Caco-2 (cell line): Measurements from ENCODE around the gene MST1R. TPM values are rescaled to one million over a fixed set of nuclear protein-coding genes. Genes with fewer than 3 reads are reported as not detected.
"Not testable (repeated sequence)": the region's sequence is repeated elsewhere in the genome, so short reads cannot be mapped to it uniquely, and the experiment has no call there.

Experiments
- BruUV-seq: library from RNA; stranded (reverse); fragments of 400-500 nt; replicated peaks from 2 replicates; lab custom pipeline; 2021; lab: Mats Ljungman, UMichigan
- CTCF ChIA-PET: fragments of 300-600 bp; sonication (Branson Sonifier 250); formaldehyde crosslinking; loops from one replicate; lab custom pipeline; 2022; ENCODE audit warnings: antibody characterized with exemption; lab: Charles Lee
- POLR2A ChIA-PET: fragments of 300-600 bp; sonication (Branson Sonifier 250); formaldehyde crosslinking; loops from one replicate; lab custom pipeline; 2022; ENCODE audit warnings: antibody characterized with exemption; lab: Charles Lee
- DNase-seq, 2 experiments: peaks; one replicate each; pipeline versions ENCODE4 v3.0.0 to v3.0.0-alpha.2; 2020 to 2022
- H3K27me3 ChIP-seq: replicated peaks from 2 replicates; pipeline ENCODE4 v1.6.0; 2011; ENCODE audit warnings: low read length; ENCODE audit not compliant: control insufficient read depth, insufficient read depth
- H3K36me3 ChIP-seq: 2 replicates; pipeline ENCODE4 v1.5.1; 2011; ENCODE audit warnings: low read length; ENCODE audit not compliant: control insufficient read depth, insufficient read depth
- H3K4me1 ChIP-seq: fragments of 250-450 bp; sonication (Bioruptor Pico); 2 replicates; pipeline ENCODE4 v1.5.1; 2020; ENCODE audit warnings: mild to moderate bottlenecking
- H3K4me3 ChIP-seq: 2 replicates; pipeline ENCODE4 v1.5.1; 2011; ENCODE audit warnings: low read depth, mild to moderate bottlenecking, control low read depth, low read length
- H3K9me3 ChIP-seq: fragments of 250-450 bp; sonication (Bioruptor Pico); 2 replicates; pipeline ENCODE4 v1.5.1; 2020; ENCODE audit warnings: mild to moderate bottlenecking, moderate library complexity
- H3K27ac Mint-ChIP-seq: one replicate; pipeline ENCODE4 v1.8.0; 2022; ENCODE audit warnings: mixed read lengths; ENCODE audit not compliant: unreplicated experiment
- H3K27me3 Mint-ChIP-seq: one replicate; pipeline ENCODE4 v1.8.0; 2022; ENCODE audit warnings: mixed read lengths; ENCODE audit not compliant: insufficient read depth, unreplicated experiment
- H3K36me3 Mint-ChIP-seq: one replicate; pipeline ENCODE4 v1.8.0; 2022; ENCODE audit warnings: mild to moderate bottlenecking, mixed read lengths; ENCODE audit not compliant: insufficient read depth, unreplicated experiment
- H3K4me1 Mint-ChIP-seq: one replicate; pipeline ENCODE4 v1.8.0; 2022; ENCODE audit warnings: low read depth, mixed read lengths; ENCODE audit not compliant: unreplicated experiment
- H3K4me3 Mint-ChIP-seq: one replicate; pipeline ENCODE4 v1.8.0; 2022; ENCODE audit warnings: mild to moderate bottlenecking, moderate library complexity, mixed read lengths; ENCODE audit not compliant: unreplicated experiment
- H3K9me3 Mint-ChIP-seq: one replicate; pipeline ENCODE4 v1.8.0; 2022; ENCODE audit warnings: mixed read lengths; ENCODE audit not compliant: unreplicated experiment
- CTCF ChIP-seq, 2 experiments: fragments of 200-600 bp in 1 of 2; IDR thresholded peaks; 1 replicate in 1 of 2; 2 replicates in 1 of 2; pipeline versions ENCODE4 v1.5.1 to v1.8.0; 2011 to 2022; ENCODE audit warnings: antibody characterized with exemption in 1 of 2, control low read depth in 1 of 2, inconsistent platforms in 1 of 2, low read depth in 1 of 2, low read length in 1 of 2, mild to moderate bottlenecking in 1 of 2, moderate library complexity in 1 of 2; ENCODE audit not compliant: insufficient read depth in 1 of 2, severe bottlenecking in 1 of 2, unreplicated experiment in 1 of 2
- intact Hi-C: fragments of 100-400 bp; cut with micrococcal nuclease; formaldehyde crosslinking; loops from one replicate; pipeline ENCODE4 v1.10.0; 2022; ENCODE audit not compliant: unreplicated experiment
- total RNA-seq: library from RNA; stranded (reverse); gene quantifications from 2 replicates; pipeline ENCODE4 v1.2.3, GENCODE V29; 2022

Gene MST1R
- total RNA-seq, 1 experiment from 2014 or later = 11.8 TPM

GRCh38 chr3:49926117-49926728, 22.6 kb upstream of the MST1R start:
- no TSS peak for BruUV-seq
- H3K36me3 Mint-ChIP-seq = peaks cover 5% of the 10 kb centered on the region
- intact Hi-C loops = no loop called here

GRCh38 chr3:49925485-49925884, 21.8 kb upstream of the MST1R start:
- Histone ChIP-seq H3K36me3 (no peaks in the 10 kb centered on the region), H3K4me1 (peaks cover 13% of the 10 kb centered on the region), H3K4me3 (no peak overlapping the region), H3K27me3 (no peaks in the 10 kb centered on the region), H3K9me3 (no peaks in the 10 kb centered on the region)
- no peak overlapping the region for H3K27ac Mint-ChIP-seq
- POLR2A ChIA-PET = no interaction called here
- H3K4me3 Mint-ChIP-seq = no peak overlapping the region
- H3K9me3 Mint-ChIP-seq = no peaks in the 10 kb centered on the region
- CTCF ChIA-PET = no interaction called here
- DNase-seq = no peak
- no TSS peak for BruUV-seq
- H3K4me1 Mint-ChIP-seq = no peaks in the 10 kb centered on the region
- no peak for TF ChIP-seq CTCF (IDR thresholded peaks at IDR 0.05; ENCODE audit: insufficient read depth in 1 of 2, low read depth in 1 of 2, low read length in 1 of 2, severe bottlenecking in 1 of 2, unreplicated experiment in 1 of 2)
- intact Hi-C loops = no loop called here
- H3K36me3 Mint-ChIP-seq = peaks cover 5% of the 10 kb centered on the region
- H3K27me3 Mint-ChIP-seq = no peaks in the 10 kb centered on the region

More at GRCh38 chr3:49926117-49926728, 22.6 kb upstream of the MST1R start:
- no peak for DNase-seq
- no peak for TF ChIP-seq CTCF (IDR thresholded peaks at IDR 0.05; ENCODE audit: insufficient read depth in 1 of 2, low read depth in 1 of 2, low read length in 1 of 2, severe bottlenecking in 1 of 2, unreplicated experiment in 1 of 2)
- POLR2A ChIA-PET = no interaction called here
- peaks cover 5% of the 10 kb centered on the region for H3K4me1 Mint-ChIP-seq
- Histone ChIP-seq H3K4me1 (peaks cover 20% of the 10 kb centered on the region), H3K36me3 (no peaks in the 10 kb centered on the region), H3K27me3 (no peaks in the 10 kb centered on the region), H3K4me3 (no peak overlapping the region), H3K9me3 (no peaks in the 10 kb centered on the region)
- H3K27ac Mint-ChIP-seq = no peak overlapping the region
- CTCF ChIA-PET = no interaction called here
- no peak overlapping the region for H3K4me3 Mint-ChIP-seq
- H3K9me3 Mint-ChIP-seq = no peaks in the 10 kb centered on the region
- H3K27me3 Mint-ChIP-seq = no peaks in the 10 kb centered on the region

GRCh38 chr3:49924683-49925082, 21.0 kb upstream of the MST1R start:
- H3K27ac Mint-ChIP-seq = no peak overlapping the region
- Histone ChIP-seq H3K4me3 (no peak overlapping the region), H3K9me3 (no peaks in the 10 kb centered on the region), H3K4me1 (peaks cover 10% of the 10 kb centered on the region), H3K27me3 (no peaks in the 10 kb centered on the region), H3K36me3 (no peaks in the 10 kb centered on the region)
- H3K4me3 Mint-ChIP-seq = no peak overlapping the region
- H3K4me1 Mint-ChIP-seq = no peaks in the 10 kb centered on the region
- no peak for DNase-seq
- POLR2A ChIA-PET = interaction anchor here (0.5 kb wide), 1 partner anchor 454 kb away, joined by 3 read pairs; the partner anchor contains the start of gene DAG1
- TF ChIP-seq CTCF (IDR thresholded peaks at IDR 0.05; ENCODE audit: insufficient read depth in 1 of 2, low read depth in 1 of 2, low read length in 1 of 2, severe bottlenecking in 1 of 2, unreplicated experiment in 1 of 2) = no peak
- H3K9me3 Mint-ChIP-seq = no peaks in the 10 kb centered on the region
- peaks cover 5% of the 10 kb centered on the region for H3K36me3 Mint-ChIP-seq
- CTCF ChIA-PET = no interaction called here
- H3K27me3 Mint-ChIP-seq = no peaks in the 10 kb centered on the region
- no TSS peak for BruUV-seq
- intact Hi-C loops = no loop called here

- H3K36me3 ChIP-seq, H3K27ac Mint-ChIP-seq, H3K27me3 ChIP-seq, H3K4me1 Mint-ChIP-seq, H3K27me3 Mint-ChIP-seq, H3K9me3 Mint-ChIP-seq, H3K4me3 ChIP-seq, DNase-seq, H3K36me3 Mint-ChIP-seq, POLR2A ChIA-PET, H3K9me3 ChIP-seq, BruUV-seq, CTCF ChIA-PET, H3K4me3 Mint-ChIP-seq, intact Hi-C loops: not testable (repeated sequence)
- peaks cover 11% of the 10 kb centered on the region for H3K4me1 ChIP-seq
These were observed 14.3 kb upstream of the MST1R start for GRCh38 chr3:49917806-49918590.
